HG03280 (cell line): ENCODE measurements around the gene EGR4.
A peak's percentile ranks its signal among the peaks of the same experiment; 100 is the strongest.

Experiments
- ATAC-seq: cut with Tn5 transposase; IDR thresholded peaks from one replicate; pipeline ENCODE4 v1.9.1; 2021; ENCODE audit warnings: mild to moderate bottlenecking, moderate library complexity; ENCODE audit not compliant: unreplicated experiment

The EGR4 gene

DNA sequence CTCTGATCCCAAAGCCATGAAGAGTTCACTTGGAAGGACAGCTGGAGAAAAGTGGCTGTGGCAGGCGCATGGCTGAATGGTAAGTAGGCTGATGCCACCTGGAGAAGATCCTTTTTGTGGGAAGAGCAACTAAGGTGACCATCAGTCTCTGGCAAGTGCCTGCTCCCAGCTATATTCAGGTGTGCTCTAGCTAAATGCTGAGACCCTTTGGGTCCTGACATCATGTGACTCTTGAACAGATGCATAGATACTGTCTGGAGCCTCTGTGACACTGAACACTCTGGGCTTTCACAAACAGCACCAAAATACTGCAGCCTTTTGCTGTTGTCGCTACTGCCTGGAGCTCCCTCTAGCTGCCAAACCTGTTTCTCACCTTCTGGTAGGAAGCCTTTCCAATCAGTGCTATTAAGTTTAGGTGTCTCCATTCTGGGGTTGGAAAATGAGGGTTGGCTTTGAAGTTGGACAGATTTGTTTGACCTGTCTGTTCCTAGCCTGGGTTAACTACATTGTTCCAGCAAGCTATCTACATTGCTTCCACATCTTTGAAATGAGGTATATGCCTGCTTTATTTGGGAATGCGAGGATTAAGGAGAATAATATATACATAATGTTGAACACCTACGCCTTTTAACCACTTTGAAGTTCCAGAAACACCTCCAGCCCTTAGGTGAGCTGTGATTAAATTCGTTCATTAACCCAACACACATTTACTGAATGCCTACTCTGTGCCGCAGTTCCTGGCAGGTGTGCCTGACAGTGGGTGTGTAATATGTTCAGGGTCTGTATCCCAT is 3.1 kb downstream of the EGR4 start:
- no peak for ATAC-seq

- ATAC-seq: no peak
These were observed 4.0 kb downstream of the EGR4 start for GRCh38 chr2:73289304-73289703.

DNA sequence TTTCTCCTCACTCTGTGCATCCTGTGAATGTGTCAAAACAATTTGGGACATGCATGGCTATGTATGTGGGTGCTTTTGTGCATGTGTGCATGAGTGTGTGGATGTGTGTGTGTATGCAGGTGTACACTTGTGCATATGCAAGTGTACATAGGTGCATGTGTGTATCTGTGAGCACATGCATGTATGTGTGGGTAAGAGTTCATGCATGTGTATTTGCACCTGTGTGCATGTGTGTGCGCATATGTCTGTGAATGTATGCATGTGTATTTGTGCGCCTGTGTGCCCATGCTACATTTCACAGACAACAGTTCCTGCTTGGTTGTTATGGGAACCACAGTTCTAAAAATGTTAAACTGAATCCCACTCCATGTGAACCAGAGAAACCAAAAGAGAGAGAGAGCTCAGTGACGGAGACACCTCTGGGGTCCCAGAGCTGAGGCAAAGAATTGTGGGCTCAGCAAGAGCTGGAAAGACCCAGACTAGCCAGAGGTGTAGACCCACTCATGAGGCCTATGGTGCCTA is 7.2 kb downstream of the EGR4 start:
- ATAC-seq: no peak

- ATAC-seq: peak; percentile 49
These were observed 8.1 kb downstream of the EGR4 start for GRCh38 chr2:73285159-73285739.

DNA sequence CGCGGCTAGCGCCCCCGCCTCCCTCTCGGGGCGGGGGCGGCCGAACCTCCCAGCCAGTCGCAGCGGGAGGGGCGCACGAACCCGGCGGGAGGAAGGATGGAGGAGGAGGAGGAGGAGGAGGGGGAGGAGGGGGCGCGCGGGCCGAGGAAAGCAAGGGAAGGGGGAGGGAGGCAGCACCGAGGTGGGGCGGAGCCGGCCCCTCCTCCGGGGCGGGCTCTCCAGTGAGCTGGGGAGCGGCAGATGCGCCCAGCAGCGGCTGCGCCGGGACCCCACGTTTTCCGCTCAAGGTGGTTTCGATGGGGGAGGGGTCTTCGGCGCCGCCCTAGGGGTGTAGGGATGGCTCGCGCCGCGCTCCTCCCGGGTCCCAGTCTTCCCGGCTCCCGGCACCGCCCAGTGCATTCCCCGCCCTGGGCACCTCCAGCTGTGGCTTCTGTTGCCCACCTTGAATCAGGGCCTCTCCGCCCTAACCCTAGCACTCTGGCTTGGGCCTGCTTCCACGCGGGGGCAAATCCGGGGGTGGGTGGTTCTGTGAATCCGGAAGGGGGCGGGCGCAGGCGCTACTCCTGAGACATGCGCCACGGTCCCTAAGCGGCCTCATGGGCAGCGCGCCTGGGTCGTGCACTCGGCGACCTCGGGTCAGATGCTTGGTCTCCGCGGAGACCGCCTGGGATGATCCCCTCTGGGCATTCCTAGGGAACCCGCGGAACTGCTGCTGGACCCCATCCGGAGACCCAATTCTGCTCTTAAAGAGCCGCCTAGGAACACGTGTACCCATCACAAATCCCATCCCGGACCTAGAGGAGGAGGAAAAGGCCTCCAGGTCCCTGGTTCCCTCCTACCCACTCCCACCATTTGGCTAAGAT is 8.8 kb downstream of the EGR4 start, which contains the start of gene FBXO41:
Gene FBXO41, minus strand, starts transcription at position 183 of the 863 bp plus-strand sequence. CDS start 14,848 bp downstream, outside the sequence.
- peak; percentile 72 for ATAC-seq

- peak; percentile 17 for ATAC-seq
These were observed 9.6 kb downstream of the EGR4 start for GRCh38 chr2:73283545-73284295.

GRCh38 chr2:73282924-73283544 is 10.3 kb downstream of the EGR4 start:
- no peak for ATAC-seq

GRCh38 chr2:73281244-73281643 is 12.1 kb downstream of the EGR4 start:
- no peak for ATAC-seq

DNA sequence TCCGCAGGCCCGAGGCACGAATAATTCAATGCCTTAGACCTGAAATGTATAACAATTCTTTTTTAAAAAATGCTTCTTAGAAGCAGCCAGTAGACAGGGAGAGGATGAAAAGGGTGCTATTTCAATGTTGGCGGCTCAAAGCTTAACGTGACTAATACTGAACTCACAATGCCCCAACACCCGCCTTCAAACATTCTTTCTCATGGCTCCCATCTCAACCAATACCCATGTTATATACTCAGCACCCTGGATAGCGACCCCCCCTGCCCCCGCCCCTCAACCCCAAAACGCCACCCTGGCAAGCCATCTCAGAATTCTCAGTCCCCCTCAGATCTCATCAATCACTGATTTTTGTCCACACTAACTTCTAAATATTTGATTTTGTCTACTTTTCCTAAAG is 13.5 kb downstream of the EGR4 start:
- no peak for ATAC-seq

- ATAC-seq: no peak
These were observed 21.1 kb downstream of the EGR4 start for GRCh38 chr2:73272270-73272669.

DNA sequence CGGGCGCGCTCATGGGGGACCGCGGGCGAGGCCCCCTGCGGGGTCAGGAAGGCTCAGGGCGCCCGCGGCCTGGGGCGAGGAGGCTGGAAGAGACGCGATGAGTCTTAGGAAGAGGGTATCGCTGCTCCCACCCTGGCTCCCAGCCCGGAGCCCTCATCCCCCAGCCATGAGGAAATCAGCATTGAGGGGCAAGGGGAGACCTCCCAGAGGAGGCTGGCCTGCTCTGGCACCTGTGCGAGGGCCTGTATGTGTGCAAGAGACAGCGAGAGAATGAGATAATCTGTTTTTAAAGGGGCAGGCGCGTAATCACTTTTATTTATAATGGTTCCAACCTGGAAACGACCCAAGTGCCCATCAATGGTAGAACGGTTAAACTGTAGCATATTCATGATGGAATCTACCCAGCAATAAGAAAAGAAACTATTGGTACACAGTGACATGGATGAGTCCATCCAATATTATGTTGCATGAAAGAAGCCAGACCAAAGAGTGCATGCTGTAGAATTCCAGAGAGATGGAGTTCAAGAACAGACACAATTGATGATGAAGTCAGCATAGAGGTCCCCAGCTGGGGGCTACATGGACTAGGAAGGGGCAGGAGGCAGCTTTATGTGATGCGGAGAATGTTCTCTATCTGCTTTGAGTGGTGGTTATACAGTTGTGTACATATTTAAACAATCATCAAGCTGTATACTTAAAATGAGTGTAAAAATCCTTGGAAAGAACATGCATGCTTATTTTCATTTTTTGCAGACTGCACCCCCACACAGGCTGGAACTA is 23.5 kb downstream of the EGR4 start:
- no peak for ATAC-seq

DNA sequence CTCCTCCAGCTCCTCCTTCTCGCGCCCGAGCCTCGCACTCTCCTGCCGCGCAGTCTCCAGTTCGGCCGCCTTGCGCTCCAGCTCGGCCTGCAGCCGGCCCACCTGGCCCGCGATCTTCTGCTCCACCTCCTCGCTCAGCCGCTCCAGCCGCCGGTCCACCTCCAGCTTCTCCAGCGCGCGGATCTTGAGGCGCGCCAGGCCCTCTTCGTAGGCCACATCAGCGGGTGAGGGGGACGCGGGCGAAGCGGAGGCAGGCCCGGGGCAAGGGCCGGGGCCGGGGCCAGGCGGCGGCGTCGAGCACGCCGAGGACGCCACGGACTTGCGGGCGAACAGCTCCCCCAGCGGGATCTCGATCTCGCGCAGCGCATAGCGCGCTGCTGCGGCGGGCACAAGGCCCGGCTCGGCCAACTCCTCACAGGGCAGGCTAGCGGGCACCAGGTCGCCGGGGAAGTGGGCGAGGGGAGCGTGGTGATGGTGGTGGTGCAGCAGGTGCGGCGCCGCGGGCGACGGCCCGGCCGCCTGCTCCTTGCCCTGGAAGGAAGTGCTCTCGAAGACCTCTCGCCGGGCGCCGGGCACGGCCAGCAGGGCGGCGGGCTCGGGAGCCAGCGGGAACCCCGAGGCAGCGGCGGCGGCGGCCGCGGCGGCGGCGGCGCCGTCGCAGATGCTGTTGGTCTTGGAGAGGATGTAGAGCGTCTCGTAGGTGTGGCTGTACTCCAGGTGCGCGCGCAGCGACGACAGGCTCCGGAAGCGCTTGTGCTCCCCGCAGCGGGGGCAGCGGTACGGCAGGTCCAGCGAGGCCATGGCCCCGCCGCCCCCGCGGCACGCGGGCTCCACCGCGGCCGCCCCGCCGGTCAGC is 24.3 kb downstream of the EGR4 start:
- peak; percentile 85 for ATAC-seq

- ATAC-seq: no peak
These were observed 24.9 kb downstream of the EGR4 start for GRCh38 chr2:73268366-73268829.

- no peak for ATAC-seq
These were observed 26.3 kb downstream of the EGR4 start for GRCh38 chr2:73267008-73267407.

DNA sequence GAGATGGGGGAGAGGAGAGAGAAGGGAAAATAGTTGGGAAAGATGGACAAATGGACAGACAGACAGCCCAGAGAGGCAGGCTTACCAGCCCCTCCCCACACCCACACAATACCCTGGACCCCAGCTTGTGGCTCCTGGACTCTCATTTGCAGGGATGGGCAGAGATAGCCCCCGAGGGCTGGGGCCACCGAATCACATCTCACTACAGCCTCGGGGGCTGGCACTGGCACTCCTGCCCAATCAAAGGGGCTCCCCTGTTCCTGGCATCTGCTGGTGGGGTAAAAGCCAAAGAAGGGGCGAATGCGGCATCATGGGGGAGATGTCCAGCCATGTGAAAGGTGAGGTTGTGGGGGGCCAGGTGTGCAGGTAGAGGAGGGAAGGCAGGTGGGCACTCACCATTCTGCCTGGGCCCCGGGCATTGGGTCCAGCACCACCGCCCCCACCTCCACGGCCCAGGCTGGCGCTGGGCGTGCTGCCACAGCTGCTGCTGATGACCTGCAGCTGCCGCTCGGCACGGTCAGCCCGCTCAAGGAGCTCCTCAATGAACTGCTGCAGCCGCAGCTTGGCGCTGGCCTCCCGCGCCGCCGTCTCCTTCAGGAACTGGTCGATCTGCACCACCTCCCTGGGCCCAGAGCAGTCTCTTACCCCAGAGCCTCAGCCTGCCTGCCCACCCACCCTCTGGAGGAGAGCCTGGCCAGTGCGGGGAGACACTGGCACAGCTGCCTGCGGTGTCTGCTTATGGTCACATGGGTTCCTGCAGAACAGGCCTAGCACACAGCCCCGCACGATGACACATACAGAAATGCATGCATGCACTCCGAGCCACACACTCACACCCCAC is 27.1 kb downstream of the EGR4 start:
- ATAC-seq: no peak

DNA sequence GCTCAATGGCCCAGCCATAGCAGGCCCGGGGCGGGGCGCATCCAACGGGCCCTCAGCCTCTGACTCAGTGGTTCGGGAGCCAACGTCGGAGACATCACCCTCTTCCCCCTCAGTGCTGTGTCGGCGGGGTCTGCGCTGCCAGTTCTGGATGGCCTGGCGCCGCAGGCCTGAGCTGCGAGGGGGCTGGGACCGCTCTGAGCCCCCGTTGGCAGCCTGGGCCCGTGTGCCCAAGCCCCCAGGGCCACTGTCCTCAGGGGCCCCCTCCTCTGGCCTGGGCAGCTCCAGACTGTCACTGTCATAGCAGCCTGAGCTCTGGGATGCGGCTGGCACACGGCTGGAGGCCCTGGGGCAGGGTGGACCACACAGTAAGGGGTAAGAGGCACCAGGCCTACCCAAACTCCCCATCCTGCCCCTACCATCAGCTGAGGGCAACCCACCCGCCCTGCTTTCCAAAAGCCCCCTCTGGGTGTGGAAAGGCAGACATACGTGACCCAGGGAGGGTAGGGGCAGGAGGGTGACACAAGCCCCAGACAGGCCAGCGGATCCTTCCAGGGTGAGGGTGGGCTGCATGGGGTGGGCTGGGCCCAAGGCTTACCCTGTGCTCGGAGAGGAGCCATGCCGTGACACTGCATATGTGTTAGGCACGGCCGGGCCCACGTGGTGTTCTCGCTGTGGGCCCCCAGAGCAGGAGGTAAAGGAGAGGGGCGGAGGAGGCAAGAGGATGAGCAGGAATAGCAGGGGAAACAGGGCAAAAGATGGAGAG is 27.9 kb downstream of the EGR4 start:
- no peak for ATAC-seq

- no peak for ATAC-seq
These were observed 28.6 kb downstream of the EGR4 start for GRCh38 chr2:73264783-73265182.
